Measurements from ENCODE around the gene IL13.
"Not testable (repeated sequence)": the region's sequence is repeated elsewhere in the genome, so short reads cannot be mapped to it uniquely, and the experiment has no call there.

IL13 gene

DNA sequence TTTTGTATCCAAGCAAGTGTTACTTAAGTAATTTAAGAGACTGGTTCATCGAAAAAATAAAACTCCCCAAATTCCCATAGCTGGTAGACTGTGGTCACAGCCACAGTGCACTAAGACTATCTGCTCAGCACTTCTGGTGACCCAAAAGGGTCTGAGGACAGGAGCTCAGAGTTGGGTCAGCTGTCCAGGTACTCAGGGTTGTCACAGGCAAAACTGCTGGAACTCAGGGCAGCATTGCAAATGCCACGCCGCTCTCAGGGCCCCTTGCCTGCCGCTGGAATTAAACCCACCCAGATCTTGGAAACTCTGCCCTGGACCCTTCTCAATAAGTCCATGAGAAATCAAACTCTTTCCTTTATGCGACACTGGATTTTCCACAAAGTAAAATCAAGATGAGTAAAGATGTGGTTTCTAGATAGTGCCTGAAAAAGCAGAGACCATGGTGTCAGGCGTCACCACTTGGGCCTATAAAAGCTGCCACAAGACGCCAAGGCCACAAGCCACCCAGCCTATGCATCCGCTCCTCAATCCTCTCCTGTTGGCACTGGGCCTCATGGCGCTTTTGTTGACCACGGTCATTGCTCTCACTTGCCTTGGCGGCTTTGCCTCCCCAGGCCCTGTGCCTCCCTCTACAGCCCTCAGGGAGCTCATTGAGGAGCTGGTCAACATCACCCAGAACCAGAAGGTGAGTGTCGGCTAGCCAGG, at the start of gene IL13:
Gene IL13, plus strand, starts transcription at position 498 of the 705 bp plus-strand sequence. Its CDS starts 14 bp downstream, at position 512.
- no peak for DNase-seq

DNA sequence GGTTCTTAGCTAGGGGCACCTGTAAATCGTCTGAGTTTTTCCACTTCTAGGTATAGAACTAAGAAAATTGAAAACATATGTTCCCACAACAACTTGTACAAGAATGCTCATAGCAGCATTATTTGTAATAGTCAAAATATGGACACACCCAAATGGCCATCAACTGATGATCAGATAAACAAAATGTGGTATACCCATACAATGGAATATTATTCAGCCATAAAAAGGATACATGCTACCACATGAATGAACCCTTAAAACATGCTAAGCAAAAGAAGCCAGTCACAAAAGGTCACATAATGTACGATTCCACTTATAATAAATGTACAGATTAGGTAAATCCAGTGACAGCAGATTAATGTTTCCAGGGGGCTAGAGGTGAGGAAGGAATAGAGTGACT, 46.0 kb upstream of the IL13 start:
- DNase-seq, result no peak

DNA sequence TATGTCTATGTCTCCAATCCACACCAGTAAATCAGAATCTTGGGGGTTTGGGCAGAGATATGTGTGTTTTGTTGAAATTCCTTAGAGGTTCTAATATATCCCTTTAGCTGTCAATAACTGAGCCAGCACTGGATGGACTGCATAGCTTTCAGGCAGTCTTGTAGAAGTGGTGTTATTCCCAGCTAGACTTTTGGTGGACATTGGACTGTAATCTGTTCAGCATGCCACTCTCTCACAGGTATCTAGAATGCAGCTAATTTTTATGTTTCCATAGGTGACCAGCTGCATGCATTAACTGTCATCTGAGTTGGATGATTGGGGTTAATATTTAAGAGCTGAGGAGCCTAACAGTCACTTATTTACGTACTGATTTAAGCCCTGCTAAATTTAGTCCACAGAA, 45.1 kb upstream of the IL13 start:
- no peak for DNase-seq

DNA sequence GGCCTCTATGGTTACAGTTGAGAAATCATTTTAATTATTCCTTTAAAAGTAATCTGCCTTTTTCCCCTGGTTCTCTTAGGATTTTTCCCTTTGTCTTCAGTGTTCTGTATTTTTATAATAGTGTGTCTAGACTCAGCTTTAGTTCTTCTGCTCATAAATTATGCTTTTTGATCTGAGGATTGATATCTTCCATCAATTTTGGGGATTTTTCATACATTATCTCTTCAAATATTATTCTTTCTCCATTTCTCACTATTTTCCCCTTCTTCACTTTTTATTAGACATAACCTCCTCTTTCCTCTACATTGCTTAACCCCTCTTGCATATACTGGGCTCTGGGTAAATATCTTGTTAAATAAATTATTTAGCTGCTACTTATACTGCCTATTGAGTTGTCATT, 36.3 kb upstream of the IL13 start:
- DNase-seq, result no peak

DNA sequence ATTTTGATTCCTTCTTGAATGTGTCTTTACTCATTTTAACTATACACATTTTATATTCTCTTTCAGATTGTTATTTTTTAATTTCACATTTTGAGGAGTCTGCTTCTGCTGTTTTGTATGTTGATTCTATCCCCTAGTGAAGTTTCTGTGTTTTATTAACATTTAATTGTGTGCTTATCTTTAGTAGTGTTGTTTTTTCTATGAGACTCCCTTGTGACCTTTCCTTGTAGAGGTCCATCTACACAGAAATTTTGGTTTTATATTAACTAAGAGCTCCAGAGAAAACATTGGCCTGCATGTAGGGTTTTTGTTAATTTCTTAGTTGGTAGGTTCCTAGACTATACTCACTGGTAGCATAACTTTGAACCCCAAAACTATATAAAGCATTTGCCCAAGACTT, 35.4 kb upstream of the IL13 start:
- no peak for DNase-seq

DNA sequence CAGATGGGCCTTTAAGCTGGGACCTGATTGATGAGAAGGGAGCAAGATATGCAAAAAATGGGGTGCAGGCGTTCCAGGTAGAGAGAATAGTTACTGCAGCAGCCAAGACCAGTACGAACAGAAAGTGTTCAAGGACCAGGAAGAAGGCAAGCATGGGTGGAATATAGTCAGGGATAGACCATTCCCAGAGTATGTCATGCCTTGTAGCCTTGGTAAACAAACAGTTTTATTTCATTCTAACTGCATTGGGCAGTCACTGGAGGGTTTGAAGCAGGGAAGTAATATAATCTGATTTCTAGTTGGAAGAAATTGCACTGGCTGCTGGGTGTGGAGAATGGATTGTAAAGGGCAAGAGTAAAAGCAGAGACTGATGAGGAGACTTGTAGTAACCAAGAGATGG, 30.5 kb upstream of the IL13 start:
- no peak for DNase-seq

DNA sequence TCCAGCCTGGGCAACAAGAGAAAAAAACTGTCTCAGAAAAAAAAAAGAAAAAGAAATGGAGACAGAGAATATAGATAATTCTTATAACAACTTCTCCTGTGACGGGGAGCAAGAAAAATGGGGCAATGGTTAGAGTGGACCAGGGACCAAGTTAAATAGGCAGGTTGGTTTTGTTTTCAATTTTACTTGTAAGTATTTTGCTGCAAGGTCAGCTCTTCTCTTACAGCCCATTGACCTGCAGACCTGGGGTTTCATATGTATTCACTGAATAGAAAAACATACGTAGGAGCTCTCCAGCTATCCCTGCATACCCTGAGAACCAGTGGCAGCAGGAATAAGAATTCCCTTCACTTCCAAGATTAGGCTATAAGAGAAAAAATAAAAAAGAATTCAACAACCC, 29.2 kb upstream of the IL13 start:
- DNase-seq, result no peak

DNA sequence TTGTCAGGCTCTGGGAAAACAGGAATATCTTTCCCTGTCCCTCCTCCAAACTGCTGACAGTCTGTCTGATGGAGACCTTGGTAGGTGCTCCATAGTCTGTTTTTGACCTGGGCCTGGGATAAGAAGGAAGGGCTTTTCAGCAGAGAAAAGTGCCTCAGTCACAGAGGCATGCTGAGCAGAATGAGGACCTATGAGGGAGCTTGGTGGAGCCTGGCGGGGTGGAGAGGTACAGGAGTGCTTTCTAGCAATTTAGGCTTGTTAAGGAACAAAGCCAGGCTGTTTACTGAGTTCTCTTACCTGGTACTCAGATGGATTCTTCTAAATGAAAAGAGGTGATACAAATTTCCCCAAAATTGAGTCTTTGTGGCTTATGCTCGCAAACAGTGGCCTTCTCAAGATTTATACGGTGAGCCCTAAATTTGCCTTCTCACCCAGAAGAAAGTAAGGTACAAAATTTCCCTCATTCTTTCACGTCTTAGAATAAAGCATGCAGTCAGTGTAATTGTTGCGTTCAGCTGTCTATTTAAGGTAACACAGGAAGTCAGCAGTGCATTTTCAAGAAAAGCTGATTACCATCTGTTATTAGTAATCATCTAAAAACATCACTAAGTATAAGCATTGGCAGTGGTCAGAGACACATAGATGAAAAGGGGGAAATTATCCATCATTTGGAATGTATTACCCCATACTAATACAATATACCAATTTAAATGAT, 28.6 kb upstream of the IL13 start:
- no peak for DNase-seq

DNA sequence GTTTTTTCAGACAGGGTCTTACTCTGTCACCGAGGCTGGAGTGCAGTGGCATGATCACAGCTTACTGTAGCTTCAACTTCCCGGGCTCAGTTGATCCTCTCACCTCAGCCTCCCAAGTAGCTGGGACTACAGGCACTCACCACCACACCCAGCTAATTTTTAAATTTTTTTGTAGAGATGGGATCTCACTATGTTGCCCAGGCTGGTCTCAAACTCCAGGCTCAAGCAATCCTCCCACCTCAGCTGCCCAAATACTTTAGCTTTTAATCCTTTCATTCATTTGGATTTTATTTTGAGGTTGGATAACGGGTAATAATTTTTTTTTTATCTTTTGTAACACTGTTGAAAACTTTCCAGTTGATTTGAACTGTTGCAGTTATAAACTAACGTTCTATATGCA, 24.4 kb upstream of the IL13 start:
- DNase-seq, result not testable (repeated sequence)

DNA sequence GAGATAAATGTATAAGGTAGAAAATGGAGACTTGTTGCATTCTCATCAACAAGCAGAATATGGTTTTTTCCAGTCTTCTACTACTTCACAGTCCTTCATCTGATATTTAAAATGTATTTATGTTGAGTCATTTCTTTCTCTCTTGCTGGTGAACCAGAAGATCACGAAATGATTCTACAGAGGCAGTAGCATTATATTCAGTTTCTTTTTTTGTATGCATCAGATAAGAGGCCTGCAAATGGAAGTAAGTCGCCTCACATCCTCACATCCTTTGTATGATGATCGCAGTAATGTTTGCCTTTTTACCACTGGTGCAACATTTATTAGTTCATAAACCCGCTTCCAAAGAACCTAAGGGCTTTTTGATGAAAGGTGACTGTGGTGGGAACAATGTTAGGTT, 22.1 kb upstream of the IL13 start:
- DNase-seq, result no peak

DNA sequence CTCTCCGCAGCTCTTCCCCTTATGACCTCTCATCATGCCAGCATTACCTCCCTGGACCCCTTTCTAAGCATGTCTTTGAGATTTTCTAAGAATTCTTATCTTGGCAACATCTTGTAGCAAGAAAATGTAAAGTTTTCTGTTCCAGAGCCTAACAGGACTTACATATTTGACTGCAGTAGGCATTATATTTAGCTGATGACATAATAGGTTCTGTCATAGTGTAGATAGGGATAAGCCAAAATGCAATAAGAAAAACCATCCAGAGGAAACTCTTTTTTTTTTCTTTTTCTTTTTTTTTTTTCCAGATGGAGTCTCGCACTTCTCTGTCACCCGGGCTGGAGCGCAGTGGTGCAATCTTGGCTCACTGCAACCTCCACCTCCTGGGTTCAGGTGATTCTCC, 20.7 kb upstream of the IL13 start:
- no peak for DNase-seq

DNA sequence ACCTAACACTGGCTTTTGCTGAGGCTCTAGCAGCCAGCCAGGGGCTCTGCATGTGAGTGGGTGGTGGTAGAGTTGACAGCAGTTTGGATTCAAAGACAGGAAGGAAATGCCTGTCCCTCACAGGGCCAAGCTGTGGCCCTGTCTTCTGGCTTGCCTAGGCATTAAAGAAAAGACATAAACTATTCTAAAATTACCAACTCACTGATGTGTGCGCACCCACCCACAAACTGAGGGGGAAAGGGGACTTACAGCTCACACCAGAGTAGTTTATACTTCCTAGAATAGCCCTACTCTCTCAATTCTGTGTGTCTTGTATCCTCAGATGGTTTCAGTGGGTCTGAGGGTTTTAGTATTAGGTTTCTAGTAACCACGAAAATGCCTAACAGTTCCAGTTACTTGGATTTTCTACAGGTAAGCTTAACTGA, 18.3 kb upstream of the IL13 start:
- no peak for DNase-seq

DNA sequence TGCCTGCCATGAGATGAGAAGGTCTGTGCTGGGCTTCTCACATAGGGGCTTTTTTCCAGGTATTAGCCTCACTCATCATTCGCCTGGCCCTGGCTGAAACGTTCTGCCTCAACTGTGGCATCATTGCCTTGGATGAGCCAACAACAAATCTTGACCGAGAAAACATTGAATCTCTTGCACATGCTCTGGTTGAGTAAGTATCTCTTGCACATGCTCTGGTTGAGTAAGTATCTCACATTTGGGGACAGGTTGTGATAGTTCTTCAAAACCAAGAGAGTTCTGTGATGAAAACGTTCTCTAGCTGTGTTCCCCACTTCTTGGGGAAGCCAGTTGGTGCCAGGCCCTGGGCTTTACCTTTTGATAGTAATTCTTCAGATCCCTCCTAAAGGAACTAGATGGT, 17.4 kb upstream of the IL13 start:
- DNase-seq, result no peak

DNA sequence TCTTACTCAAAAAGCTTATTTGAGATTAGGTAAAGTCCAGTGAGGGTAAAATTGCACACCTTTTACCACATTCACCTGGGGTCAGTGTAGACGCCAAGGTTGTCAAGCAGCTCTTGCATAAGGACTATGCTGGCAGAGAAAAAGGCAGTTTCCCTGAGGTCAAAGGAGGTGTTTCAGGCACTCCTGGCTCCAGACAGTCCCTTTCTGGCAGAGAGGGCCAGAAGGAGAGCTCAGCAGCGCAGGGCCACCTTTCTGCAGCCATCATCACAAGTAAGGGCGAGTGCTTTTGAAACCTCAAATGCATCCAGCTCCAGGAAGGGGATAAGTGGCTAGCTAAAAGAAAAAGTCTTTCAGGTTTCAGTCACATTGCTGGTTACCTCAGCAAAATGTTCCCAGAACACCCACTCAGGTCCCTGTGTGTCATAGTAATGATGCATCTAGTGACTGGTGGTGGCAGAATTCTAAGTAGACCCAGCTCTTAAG, 16.7 kb upstream of the IL13 start:
- DNase-seq, result no peak

DNA sequence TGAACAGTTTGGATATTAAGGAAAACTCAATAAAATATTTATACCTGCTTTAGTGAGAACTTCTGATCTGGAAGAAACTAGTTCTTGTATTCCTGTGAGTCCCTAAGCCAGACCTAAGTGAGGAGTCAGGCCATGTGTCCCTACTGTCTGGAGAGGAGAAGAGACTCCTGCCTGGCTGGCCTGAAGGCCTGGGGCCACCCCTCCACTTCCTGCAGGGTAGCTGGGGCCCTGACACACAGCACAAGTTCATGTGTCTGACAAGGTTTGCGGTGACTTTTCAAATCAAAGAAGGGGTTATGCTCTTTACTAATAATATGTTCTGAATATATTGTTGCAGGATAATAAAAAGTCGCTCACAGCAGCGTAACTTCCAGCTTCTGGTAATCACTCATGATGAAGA, 16.1 kb upstream of the IL13 start:
- no peak for DNase-seq

DNA sequence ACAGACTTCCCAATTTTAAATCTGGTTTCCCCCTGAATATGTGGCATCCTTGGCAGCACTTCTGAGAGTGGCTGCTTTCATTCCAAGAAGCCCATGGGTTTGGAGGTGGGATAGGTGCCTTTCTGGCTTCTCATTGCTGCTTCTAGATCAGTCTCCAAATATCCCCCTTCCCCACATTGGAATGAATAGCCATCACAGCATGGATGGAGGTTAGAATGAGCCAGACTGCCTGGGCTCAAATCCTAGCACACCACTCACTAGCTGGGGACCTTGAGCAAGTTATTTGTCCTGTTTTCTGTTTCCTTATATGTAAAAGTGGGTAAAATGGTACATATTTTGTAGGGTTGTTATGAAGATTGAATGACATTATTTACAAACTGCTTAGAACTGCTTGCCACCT, 13.8 kb upstream of the IL13 start:
- DNase-seq, result no peak

DNA sequence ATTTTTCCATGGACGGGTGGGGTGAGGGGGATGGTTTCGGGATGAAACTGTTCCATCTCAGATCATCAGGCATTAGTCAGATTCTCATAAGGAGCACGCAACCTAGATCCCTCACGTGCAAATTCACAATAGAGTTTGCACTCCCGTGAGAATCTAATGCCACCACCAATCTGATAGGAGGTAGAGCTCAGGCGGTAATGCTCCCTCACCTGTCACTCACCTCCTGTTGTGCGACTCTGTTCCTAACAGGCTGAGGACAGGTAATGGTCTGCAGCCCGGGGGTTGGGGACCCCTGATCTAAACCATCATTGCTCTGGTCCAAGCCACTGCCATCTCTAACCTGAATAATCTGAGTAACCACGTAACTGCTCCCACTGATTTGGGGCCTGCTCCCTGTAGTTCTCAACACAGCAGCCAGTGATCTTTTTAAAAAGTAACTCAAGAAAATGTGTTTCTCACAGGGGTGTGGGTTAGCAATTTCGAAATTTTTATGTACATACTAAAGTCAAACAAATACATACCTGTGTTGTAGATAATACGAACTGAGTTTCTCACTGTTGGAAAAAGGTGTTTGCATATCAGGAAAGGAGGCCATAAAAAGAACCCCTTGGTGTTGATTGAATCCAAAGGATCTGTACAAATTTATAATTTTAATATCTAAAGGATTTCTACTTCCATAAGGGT, 11.2 kb upstream of the IL13 start:
- no peak for DNase-seq

DNA sequence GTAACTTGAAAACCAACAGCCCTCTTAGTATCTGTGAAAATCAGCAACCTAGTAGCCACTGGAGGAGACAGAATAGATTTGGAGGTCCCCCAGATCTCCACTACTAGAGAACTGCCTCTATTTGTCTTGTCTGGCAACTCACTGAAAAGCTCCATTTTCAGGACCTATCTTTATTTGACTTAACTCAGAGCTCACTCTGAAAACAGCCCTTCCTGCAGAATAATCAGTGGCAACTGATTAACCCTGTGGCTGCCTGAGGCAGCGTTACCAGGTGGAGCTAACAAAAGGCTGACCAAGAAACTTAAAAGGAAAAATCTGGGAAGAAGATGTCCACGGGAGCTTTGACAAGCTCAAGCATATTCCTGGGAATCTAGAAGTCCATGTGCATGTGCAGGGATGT, 10.5 kb upstream of the IL13 start:
- no peak for DNase-seq

DNA sequence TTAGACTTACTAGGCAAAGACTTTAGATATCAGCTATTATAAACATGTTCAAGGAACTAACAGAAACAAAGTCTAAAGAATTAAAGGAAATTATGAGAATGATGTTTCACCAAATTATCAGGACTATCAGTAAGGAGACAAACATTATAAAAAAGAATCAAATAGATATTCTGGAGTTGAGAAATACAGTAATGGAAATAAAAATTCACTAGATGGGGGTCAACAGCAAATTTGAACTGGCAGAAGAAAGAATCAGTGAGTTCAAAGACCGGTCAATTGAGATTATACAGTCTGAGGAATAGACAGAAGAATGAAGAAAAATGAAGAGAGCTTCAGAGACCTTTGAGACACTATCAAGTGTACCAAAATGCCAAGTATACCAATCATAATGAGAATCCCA, 9.6 kb upstream of the IL13 start:
- DNase-seq, result no peak

DNA sequence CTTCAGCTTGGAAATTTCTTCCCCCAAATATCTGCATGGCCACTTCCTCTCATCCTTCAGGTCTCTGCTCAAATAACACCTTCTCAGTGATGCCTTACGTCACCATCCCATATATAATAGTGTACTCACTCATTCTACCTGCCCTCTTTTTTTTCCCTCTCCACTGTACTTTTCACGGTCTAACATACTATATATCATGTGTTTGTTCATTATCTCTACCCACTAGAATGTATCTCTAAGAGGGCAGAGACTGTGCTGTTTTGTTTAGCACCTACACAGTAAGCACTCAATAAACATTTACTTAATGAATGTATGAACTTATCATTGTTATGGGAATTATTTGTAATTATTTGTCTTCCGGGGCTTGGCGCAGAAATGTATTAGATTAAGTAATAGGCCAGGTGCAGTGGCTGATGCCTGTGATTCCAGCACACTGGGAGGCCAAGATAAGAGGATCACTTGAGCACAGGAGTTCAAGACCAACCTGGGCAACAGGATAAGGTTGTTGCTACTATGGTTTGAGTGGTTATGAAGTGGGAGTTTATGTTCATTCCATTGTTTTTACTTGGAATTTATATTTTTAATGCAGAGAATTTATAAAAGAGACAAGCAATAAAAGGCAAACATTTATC, 6.0 kb upstream of the IL13 start:
- no peak for DNase-seq

DNA sequence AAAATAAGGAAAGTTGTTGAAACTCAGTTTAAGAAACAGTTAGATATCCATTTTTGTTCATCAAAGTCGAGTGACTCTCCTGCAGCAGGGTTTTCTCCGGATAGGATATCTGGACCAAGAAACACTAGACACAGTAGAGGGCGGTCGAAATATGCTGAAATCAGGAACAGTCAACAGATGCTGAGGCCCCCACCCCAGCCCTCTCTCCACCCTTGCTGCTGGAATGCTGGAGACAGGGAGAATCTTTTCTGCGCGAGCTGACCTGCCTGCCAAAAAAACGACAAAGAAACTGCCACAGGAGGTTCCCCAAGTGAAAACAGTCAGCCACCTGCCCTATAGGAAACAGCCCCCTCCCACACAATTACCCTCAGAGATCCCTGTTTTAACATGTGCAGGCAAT, 4.3 kb upstream of the IL13 start:
- no peak for DNase-seq

DNA sequence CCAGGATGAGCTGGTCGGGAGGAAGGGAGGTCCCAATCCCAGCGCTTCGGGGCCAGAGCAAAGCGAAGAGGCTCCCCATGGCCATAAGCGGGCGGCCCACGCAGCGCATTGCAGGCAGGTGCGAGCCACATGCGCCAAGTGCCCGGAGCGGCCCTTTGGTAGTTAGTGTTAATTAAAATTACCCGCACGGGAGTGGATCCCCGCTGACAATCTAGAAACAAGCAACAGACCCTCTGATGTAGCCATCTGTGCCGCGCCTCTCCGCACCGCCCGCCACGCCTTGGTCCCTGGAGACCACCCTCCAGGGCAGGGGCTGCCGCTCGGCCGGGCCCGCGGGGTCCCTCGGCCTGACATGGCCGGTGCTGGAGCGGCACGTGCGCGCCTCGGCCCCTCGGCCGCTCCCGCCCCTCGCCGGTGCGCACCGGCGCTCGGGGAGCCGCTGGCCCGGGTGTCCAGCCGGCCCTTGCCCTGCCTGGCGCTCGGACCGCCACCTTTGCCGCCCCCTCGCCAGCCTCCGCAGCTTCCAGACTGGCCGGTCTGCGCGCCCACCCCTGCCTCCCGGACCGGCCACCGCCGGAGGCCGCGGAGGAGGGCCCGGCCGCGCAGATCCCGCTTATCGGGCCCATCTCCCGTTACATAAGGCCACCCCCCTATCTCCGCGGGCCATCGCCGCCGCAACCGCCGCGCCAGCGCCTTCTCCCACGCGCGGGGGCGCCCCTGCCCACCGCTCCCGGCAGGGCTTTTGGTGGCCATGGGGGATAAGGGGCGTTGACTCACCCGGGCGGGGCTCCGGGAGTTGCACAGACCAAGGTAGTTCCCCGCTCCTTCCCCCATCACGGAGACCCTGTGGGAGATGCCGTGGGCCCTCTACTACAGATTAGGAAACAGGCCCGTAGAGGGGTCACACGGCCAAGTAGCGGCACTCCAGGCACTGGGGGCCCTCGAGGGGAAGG, 1.9 kb upstream of the IL13 start:
- DNase-seq, result no peak
